Effector CD8-positive, alpha-beta T cell (primary cell): ENCODE measurements around the gene VAPB.
"Not testable (repeated sequence)": the region's sequence is repeated elsewhere in the genome, so short reads cannot be mapped to it uniquely, and the experiment has no call there.

Experiments used
- DNase-seq: peaks from one replicate; lab custom pipeline; 2025; lab: John Stamatoyannopoulos, UW

Gene VAPB

DNA sequence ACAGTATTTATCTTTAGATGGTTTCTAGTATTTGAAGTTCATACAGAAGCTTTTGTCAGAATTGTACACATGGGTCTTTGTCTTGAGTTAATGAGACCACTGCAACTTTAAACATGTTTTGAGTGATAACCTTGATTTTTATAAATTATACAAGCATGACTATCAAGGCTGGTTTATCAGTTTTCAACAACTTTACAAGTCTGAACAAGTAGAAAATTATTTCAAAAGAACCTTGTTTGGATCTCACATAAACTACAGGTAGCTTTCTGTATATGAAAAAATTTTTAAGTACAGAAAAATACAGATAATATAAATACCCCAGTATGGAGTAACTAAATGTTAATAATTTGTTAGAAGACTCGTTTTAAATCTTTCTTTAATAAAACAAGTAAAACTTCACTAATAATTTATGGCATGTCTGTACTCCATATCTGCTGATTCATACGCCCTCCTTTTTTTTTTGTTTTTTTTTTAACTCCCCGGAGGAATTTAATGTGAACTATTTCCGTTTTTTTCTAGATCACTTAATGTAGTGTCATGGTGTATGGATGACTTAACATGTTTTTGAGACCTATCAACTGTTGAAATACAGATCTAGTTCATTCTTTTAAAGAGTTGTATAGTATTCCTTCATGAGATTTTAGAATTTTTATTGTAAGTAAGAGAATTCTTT is 18.3 kb downstream of the VAPB start:
- DNase-seq: no peak

DNA sequence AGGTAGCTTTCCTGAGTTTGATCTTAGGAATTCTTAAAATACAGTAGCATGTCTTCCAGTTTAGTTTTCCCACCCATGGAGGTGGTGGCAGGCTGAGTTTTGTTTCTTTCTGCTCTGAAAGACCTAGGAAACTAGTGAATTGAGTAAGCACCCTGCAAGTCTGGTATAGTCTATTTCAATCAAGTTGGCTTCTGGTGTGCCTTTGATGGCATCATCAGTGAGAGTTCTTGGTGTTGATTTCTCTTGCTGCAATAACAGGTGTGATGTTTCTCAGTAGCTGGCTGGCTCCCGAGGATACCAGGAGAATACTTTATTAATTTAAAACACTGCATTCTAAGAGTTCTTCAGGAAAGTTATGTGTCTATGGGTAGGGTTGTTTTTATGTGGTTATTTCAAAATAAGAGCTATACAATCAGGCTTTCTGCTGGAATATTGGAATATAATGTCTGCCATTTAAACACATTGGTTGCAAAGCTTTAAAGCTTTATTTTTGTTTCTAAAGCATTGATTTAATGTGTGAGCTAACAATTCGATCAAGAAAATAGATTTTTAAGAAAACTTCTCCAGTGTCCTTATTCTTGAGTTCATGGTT is 19.0 kb downstream of the VAPB start:
- DNase-seq: no peak

DNA sequence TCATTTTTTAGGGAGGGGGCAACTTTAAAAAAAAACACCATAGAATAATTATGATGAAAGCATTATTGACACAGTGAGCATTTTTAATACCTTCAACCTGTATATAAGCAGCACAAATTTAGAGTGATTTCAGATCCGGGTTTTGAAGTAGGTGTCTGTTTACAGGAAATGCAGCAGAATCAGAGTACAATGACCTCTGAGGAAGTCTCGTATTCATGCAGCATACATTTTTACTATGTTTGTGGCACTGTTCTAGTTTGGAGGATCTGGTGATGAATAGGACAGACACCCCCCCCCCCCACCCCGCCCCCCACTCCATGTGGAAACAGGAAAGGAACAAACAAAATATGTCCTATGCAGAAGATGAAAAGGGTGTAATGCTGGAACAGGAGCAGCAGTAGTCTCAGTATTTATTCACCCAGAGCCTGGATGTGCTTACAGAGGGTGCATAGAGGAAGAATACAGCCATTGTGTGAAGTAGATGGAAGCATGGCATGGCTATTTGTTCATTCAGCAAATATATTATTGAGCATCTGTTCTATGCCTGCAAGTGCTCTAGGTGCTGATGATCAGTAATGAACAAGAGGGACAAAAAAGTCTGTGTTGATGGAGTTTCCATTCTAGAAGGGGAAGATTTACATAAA is 19.7 kb downstream of the VAPB start:
- no peak for DNase-seq

DNA sequence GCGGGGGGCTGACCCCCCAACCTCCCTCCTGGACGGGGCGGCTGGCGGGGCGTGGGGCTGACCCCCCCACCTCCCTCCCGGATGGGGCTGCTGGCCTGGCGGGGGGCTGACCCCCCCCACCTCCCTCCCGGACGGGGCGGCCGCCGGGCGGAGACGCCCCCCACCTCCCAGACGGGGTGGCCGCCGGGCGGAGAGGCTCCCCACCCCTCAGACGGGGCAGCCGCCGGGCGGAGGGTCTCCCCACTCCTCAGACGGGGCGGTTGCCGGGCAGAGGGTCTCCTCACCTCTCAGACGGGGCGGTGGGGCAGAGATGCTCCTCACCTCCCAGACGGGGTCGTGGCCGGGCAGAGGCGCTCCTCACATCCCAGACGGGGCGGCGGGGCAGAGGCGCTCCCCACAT is 25.2 kb downstream of the VAPB start:
- DNase-seq: not testable (repeated sequence)

DNA sequence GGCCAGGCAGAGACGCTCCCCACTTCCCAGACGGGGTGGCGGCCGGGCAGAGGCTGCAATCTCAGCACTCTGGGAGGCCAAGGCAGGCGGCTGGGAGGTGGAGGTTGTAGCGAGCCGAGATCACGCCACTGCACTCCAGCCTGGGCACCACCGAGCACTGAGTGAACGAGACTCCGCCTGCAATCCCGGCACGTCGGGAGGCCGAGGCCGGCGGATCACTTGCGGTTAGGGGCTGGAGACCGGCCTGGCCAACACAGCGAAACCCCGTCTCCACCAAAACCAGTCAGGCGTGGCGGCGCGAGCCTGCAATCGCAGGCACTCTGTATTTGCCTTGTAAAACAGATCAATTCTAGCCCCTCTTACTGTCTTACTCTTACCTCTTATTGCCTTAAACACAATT is 25.8 kb downstream of the VAPB start:
- not testable (repeated sequence) for DNase-seq

DNA sequence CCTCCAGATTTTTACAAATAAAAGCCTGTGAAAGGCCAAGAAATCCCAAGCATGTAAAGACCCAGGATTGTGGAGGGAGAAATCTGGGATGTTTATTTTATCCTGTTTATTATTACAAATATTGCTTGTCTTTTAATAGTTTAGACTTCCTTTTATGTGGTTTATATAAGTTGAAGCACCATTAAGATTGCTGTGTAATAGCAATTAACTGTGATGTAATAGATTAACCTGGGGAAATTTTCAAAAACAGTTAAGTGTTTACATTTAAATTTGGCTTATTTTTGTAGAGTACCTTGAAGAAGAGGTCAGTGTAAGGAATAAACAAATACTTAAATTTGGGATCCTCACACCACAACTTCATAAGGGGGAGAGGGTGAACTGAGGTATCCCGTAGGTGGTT is 27.0 kb downstream of the VAPB start:
- DNase-seq: no peak

DNA sequence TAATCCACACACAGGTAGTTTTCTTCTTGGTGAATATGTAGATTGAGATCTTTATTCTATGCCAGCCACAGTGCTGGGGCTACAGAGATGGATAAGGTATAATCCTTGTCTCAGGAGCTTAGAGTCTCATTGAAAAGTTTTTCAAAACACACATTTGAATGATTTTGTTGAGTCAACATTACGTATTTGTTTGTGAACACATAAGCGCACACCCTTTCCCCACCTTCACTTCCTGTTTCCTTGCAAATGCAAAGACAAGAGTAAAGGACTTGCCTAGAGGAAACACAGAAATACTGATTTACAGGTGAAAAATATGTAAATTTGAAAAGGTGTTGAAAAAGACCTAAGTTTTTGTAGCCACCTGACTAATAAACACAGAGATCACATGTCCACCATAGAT is 27.8 kb downstream of the VAPB start:
- no peak for DNase-seq

DNA sequence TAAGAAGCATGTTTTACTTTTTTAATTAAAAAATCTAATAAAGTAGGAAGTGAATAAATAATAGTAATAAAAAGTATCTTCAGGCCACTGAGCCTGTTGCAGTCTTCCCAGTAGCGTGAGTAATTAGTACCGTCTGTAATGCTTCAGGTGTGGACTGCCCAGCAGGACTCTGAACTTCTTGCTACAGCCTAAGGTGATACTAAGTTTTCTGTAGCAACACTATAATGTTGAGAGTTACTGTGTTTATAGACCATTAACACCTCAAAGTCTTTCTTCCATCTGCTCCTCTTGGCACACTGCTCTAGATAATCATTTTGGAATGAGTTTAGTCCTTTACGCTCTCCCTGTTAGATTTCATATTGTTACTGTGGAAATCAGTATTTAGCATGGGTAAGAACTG is 28.4 kb downstream of the VAPB start:
- no peak for DNase-seq

DNA sequence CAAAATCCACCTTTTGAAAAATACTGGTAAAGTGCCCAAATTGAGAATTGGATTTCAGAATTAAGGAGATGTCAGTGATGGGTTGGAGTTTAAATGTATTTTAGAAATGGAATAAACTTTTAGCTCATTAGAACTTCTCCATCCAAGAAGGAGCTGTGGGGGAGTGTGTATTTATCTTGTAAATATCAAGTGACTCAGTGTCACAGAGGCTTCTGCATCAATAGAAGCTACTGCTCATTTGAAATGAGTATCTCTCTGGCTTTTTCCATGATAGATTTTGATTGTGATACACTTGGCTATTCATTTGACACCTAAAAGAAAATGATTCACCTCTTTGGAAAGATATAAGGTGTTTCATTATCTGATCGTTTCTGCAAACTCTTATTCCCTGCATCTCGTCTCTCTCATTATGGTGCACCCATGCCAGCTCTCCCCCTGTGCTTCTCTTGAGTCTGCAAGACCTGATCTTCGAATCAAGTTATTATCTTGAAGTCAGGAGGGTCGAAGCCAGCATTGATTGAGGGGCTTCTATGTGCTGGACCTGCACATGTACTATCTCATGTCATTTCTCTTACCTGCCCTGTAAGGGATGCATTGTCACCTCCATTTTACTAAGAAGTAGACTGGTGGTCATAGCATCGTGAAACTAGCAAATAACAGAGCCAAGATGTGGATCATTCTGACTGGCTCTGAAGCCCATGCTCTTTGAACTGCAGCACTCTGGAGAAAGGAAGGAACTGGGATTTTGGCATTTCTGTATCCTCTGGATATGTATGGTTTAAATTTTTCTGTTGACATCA is 30.1 kb downstream of the VAPB start:
- no peak for DNase-seq

DNA sequence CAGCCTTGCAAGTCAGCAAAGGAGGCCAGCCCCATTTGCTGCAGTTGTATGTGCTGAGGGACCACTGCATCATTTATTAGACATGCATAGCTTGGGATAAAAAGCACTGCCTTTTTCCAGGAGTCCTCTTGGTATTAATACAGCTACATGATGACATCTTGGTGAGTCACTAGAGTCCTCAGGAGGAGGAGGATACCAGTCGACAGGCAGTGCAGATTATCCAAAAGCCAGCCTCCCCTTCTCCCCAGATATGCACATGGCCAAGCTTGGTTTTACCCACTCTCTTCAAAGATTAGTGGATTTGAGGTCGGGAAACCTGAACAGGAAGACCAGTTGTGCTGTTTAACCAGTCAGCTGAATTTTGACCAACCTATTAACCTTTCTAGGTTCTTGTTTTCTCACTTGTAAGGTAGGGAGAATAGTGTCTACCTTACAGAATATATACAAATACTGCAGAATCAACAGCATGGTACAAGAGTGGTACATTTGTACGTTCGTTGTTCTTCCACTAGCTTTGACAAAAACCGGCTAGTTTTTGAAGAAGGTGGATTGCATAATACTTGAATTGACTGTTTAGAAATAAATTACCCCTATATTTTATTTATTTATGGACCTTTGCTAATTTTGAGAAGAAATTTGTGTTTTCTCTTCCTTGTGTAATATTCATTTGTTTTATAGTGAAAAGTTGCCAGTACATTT is 31.9 kb downstream of the VAPB start:
- no peak for DNase-seq

DNA sequence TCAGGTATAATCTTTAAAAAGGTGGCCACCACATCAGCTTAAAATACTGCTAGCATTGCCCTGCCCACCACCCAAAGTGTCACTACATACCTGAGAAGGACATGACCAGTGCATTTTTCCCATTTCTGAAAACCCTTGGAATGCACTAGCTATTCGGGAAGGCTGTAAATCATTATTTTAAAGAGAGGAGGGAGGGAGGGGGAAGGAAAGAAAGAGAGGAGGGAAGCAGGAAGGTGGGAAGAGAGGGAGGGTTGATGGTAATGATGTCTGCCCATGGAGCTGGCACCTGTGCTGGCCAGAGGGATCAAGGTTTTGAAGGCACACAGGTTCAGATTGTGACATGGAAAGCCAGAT is 32.4 kb downstream of the VAPB start:
- DNase-seq: no peak

DNA sequence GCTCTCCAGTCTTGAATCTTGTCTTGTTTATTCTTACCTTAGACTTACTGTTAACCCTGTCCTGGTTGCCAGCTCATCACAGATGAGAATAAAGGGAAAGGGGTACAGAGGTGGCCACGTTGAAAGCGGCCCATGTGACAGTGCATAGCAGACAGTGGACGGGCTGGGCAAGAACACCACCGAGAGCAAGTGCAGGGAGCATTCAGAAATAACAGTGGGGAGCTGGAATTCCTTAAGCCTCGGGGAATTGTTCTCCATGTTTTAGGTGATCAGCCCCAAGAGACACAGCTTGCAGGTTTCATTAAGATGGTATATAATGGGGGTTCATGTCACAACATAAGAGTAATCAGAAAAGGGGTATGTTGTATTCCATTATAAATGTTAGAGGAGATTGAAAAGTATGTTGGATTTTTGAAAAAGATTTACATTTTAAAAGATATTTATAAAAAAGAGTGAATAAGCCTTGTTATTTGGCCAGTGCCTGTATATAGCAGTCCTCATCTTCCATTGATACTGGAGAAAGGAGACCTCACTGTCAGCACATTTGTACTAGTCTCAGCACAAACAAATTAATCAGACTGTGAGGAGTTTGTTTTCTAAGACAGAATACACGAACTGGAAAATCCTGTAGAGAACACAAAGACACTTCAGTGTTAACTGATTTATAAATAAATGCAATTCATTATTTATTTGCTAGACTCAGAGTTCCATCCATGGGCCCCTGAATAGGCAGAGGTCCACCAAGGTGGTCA is 35.4 kb downstream of the VAPB start:
- DNase-seq: no peak

DNA sequence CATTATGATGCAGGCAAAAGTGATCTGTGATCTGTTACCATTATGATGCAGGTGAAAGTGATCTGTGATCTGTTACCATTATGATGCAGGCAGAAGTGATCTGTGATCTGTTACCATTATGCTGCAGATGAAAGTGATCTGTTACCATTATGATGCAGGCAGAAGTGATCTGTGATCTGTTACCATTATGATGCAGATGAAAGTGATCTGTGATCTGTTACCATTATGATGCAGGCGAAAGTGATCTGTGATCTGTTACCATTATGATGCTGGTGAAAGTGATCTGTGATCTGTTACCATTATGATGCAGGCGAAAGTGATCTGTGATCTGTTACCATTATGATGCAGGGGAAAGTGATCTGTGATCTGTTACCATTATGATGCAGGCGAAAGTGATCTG is 38.5 kb downstream of the VAPB start:
- not testable (repeated sequence) for DNase-seq

DNA sequence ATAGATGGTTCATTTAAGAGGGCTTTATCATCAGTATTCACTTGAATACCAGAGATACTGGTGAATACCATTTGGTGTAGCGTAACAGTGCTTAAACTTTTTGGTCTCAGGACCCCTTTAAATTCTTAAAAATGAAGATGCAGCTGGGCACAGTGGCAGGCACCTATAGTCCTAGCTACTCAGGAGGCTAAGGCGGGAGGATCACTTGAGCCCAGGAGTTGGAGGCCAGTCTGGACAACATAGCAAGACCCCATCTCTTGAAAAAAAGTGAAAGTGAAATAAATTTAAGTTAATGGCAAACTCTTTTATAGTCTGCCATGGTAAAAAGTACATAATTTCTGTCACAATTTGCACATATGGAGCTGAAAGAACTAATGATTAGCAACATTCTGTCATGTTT is 39.3 kb downstream of the VAPB start:
- DNase-seq: no peak

DNA sequence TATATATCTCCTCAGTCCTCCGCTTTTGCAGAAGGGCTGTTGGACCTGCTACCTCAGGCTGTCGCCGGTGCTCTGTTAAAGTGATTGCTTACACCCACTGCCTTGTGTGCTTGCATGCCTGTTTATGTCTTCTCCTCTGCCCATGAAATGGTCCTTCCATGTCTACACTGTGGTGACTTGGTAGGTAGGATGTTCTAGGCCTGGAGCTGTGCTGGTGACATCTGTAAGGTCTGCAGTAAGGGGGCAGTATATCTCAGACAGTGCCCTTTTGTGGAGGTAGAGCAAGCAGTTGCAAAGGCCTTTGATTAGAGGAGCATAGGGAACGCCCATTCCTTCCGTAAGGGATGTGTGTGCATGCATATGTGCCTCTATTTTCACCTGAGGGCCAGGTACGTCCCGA is 40.3 kb downstream of the VAPB start:
- DNase-seq: no peak

DNA sequence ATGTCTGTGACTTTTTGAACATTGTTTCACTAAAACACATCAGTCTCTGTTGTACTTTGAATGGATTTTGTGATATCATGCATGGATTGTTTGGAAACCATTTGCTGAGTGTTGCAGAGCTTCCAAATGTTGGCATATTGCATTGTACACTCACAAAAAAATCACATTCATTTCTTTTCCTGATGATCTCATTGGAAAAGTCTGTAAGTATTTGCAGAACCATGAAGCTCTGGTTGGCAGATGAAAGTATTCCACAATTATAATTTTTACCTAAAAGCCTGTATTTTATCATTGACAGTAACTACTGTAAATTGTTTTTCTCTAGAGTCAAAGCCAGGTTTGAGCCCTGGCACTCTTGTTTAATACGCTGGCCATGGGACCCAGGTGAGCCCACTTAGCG is 42.1 kb downstream of the VAPB start:
- DNase-seq: no peak

DNA sequence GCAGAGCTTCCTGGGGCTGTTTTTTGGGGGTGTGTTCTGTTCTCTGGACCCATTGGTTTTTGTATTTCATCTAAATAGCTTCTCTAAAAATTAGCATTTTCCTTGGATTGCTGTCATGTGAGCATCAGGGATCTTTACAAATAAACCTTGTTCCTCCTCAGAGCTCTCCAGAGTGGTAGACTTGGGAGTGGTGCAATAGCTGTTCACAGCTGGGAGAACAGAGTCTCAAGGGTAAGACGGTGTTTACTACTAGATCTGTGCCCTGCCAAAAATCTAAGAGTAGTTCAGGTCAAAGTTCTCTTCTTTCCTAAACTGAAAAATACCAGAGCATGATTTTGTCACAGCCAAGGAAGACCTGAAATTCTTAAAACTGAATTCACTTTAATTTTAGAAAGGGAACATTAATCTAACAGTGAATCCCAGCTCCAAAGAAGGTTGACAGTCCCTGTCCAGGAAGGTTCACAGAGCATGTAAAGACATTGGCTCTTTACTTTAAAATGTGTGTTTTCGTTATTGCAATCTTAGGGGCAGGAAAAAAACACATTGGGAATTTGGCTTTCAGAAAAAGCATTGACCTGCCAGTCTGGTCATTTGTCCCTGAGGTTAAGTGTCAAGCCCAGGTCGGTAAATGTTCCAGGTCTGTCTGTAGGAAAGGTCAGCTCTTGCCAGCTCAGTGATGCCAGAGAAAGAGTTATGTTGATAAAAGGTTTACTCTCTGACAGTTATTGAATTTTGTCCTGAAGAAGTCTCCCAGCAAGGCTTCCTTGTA is 43.3 kb downstream of the VAPB start:
- no peak for DNase-seq

DNA sequence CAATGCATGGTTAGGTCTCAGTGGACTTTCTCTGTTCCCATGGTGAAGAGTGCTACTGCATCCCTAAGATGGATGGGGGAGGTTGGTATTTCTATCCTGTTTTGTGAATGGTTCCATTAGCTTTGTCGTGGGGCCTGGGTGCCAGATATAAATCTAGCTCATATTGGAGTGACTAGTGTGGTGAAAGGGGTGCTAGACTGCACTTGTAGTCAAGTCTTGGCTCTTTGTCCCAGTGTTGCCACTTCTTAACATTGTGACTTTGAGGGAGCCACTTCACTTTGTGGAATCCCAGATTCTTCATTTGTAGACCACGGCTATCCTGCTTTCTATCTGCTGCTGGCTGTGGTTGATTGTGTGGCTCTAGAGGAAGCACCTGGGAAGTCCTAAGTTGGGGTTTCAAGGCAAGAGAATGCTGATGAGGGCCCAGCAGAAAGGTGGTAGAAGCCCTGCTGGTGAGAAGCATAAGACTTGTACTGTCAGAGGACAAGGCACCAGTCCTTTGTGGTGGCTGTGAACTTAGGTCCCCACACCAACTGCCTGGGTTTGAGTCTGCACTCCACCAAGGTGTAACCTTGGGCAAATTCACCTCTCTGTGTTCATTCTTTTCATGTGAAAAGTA is 44.1 kb downstream of the VAPB start:
- DNase-seq: no peak

DNA sequence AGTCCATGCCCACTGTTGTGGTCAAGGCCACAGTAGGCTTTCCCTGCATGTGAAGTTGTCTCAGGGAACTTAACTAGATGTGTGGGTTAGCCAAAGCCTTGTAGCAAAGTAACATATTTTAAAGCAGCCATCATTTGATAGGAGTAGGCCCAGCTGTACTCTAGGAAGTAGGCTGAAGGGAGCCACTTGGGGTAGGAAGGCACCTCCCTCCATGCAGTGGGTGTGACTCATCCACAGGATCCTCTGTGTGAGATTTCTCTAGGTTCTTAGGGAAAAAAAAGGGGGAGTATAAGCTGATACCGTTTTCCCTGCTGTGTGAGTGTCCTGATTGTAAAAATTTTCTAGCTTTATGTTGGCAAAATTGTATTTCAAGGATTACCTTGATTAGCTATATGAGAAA is 44.7 kb downstream of the VAPB start:
- DNase-seq: no peak

DNA sequence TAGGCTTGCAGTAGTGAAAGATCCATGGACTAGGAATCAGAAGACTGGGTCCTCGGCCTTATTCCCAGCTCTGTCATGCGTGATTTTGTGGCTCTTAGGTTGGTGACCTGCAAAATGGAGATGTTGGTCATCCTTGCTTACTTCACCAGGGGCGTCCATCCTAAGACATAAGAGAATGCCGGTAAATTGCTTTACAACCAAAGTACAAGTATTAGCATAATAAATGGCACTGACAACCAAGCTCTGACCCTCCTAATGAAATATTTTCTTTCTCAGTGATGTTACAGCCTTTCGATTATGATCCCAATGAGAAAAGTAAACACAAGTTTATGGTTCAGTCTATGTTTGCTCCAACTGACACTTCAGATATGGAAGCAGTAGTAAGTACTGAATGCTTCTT is 45.3 kb downstream of the VAPB start:
- DNase-seq: no peak
